ENCODE measurements around the gene SORCS1. TPM values are rescaled to one million over a fixed set of nuclear protein-coding genes. Genes with fewer than 3 reads are reported as not detected.

SORCS1 gene
- total RNA-seq, 1 experiment from 2014 or later, result 1.7 TPM

DNA sequence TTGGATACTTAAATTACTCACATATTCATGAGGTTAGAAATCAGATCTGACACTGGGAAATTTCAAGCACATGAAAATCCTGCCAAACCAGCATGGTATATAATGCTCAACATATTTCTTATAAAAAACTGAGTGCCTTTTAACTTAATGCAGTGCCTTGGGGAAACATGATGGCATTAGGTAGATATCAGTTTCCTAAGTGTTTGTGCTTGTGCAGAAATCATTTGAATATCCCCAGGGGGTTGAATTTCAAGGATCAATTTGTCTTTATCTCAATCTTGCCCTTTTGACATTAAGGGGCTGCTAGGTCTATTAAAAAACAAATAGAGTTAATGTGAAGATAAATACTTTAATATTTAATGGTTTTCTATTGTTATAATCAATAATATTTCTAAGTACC lies 396.3 kb downstream of the SORCS1 start:
- TF ChIP-seq CTCF (conservative IDR thresholded peaks at IDR 0.05), result no peak

More for the DNA sequence above, 396.3 kb downstream of the SORCS1 start:
- Histone ChIP-seq H2BK20ac (ENCODE audit: low read depth, low read length, poor library complexity, severe bottlenecking) (no peak overlapping the region), H3K4ac (ENCODE audit: low read depth, low read length) (no peak overlapping the region), H3K79me2 (ENCODE audit: insufficient read depth, low read length) (no peaks in the 10 kb centered on the region), H3K9me3 (ENCODE audit: control insufficient read depth, low read depth, low read length) (no peaks in the 10 kb centered on the region), H3K18ac (ENCODE audit: insufficient read length, low read depth, low read length) (no peak overlapping the region), H4K20me1 (ENCODE audit: control insufficient read depth, insufficient read depth, insufficient read length) (no peaks in the 10 kb centered on the region), H4K91ac (ENCODE audit: insufficient read length, low read depth, low read length) (no peak overlapping the region), H4K5ac (ENCODE audit: insufficient read length, low read depth, low read length) (no peak overlapping the region), H2BK12ac (ENCODE audit: insufficient read length, low read depth, low read length) (no peak overlapping the region), H3K9ac (ENCODE audit: extremely low read depth, insufficient read length, low read length) (no peak overlapping the region), H3K23me2 (ENCODE audit: insufficient read length, low read depth, low read length, poor library complexity, severe bottlenecking) (no peaks in the 10 kb centered on the region), H3K27me3 (ENCODE audit: insufficient read depth, low read length) (no peaks in the 10 kb centered on the region), H3K4me1 (ENCODE audit: insufficient read depth, low read length) (no peaks in the 10 kb centered on the region; the same call in 1 of the 2 replicates), H3K14ac (ENCODE audit: insufficient read depth, low read length) (no peak overlapping the region), H2AK5ac (ENCODE audit: insufficient read length, low read length) (no peak overlapping the region), H4K8ac (replicated peaks; ENCODE audit: insufficient read length, low read depth, low read length) (no peak overlapping the region), H3K4me2 (ENCODE audit: insufficient read depth, insufficient read length, low read length) (no peak overlapping the region), H2BK120ac (ENCODE audit: low read depth, low read length, poor library complexity, severe bottlenecking) (no peak overlapping the region), H2AFZ (ENCODE audit: low read length) (no peak overlapping the region), H3K56ac (ENCODE audit: insufficient read length, low read depth, low read length) (no peak overlapping the region), H3K27ac (ENCODE audit: insufficient read length, low read depth, low read length) (no peak overlapping the region), H3K23ac (ENCODE audit: insufficient read length, low read depth, low read length) (no peak overlapping the region), H3K79me1 (ENCODE audit: insufficient read depth, low read depth, low read length, poor library complexity, severe bottlenecking) (no peaks in the 10 kb centered on the region), H2BK15ac (ENCODE audit: low read depth, low read length) (no peak overlapping the region), H3T11ph (ENCODE audit: low read length) (no peak overlapping the region), H2BK5ac (ENCODE audit: insufficient read length, low read length) (no peak overlapping the region)
- peaks cover 13 to 19% of the 10 kb centered on the region in 2 experiments for H3K4me1 Mint-ChIP-seq
- no peaks in the 10 kb centered on the region for H3K9me3 Mint-ChIP-seq
- H3K36me3 Mint-ChIP-seq (ENCODE audit: insufficient read depth in 1 of 3, low read depth in 3 of 3), result no peaks in the 10 kb centered on the region
- no peak overlapping the region for H3K4me3 Mint-ChIP-seq
- DNase-seq, result no peak
- no peak overlapping the region for H3K27ac Mint-ChIP-seq
- no peaks in the 10 kb centered on the region for H3K27me3 Mint-ChIP-seq (ENCODE audit: low read depth)

Measured in H9 (cell line).